ENCODE data around the gene SOCS3.
A peak's percentile ranks its signal among the peaks of the same experiment; 100 is the strongest.

SOCS3 gene

DNA sequence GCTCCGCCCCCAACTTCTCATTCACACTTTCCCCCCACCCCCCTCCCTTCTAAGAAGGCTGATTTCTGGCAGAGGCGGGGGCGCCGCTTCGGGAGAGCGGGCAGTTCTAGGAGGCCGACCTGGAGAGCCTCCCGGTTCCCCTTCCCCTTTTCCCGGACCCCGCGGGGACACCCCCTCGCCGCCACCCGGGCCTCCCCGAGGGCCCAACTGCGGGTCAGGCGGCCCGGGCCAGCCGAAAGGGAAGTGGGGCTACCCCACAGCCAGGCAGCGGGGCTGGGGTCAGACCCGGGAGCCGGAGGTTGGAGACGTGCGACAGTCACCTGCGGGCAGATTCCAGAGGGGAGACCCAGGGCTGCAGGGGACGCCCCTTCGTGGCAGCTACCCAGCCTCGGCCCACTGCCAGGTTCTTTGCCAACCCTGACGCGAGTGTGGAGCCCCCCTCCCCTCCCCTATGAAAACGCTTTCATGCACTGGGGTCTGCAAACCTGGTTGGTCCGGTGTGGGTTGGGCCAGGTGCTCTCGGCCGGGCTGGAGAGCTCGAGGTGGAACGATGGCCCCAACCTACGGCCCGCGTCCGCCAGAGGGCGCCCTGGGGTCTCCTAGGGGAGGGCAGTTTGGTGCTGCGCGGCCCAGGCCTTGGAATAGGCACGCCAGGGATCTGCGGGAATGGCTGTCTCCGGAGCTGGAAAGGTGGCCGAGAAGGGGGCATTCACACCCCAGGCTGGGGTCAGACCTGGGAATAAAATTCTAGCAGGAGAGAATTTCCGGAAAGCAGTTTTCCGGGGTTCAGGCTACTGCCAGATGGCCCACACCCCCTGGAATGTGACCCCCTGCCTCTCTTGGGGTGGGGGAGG, 721 bp upstream of the SOCS3 start (continued):
- TF ChIP-seq ZNF555 (tag by site-specific recombination; conservative IDR thresholded peaks at IDR 0.05): no peak
- TF ChIP-seq ZNF140 (tag by site-specific recombination; IDR thresholded peaks at IDR 0.05): no peak
- TF ChIP-seq ZNF16 (tag by site-specific recombination; IDR thresholded peaks at IDR 0.05; ENCODE audit: low read depth): no peak
- TF ChIP-seq ZNF426 (tag by site-specific recombination; IDR thresholded peaks at IDR 0.05): no peak
- no peak for TF ChIP-seq GFI1B (tag by site-specific recombination; IDR thresholded peaks at IDR 0.05)
- TF ChIP-seq ZSCAN23 (tag by site-specific recombination; IDR thresholded peaks at IDR 0.05): no peak
- no peak for TF ChIP-seq ZBTB1 (tag by site-specific recombination; IDR thresholded peaks at IDR 0.05)
- no peak for TF ChIP-seq ZBTB6 (tag by site-specific recombination; IDR thresholded peaks at IDR 0.05)
- no peak for TF ChIP-seq ZNF292 (tag by site-specific recombination; IDR thresholded peaks at IDR 0.05; ENCODE audit: borderline replicate concordance, low read depth)
- TF ChIP-seq ZBTB8A (tag by site-specific recombination; IDR thresholded peaks at IDR 0.05): peak; percentile 47; the same call in 1 of the 2 replicates
- no peak for TF ChIP-seq ZNF677 (tag by site-specific recombination; IDR thresholded peaks at IDR 0.05)
- TF ChIP-seq SP3 (tag by site-specific recombination; IDR thresholded peaks at IDR 0.05): peak; percentile 48
- no peak for TF ChIP-seq ZNF223 (tag by site-specific recombination; IDR thresholded peaks at IDR 0.05)
- TF ChIP-seq ZNF112 (tag by site-specific recombination; IDR thresholded peaks at IDR 0.05): no peak
- no peak for TF ChIP-seq ZNF138 (tag by site-specific recombination; IDR thresholded peaks at IDR 0.05; ENCODE audit: borderline replicate concordance)
- TF ChIP-seq GLI2 (tag by site-specific recombination; IDR thresholded peaks at IDR 0.05; ENCODE audit: borderline replicate concordance, low read depth): no peak
- TF ChIP-seq ZBTB20 (tag by site-specific recombination; IDR thresholded peaks at IDR 0.05): peak; percentile 49; the same call in 1 of the 2 replicates
- no peak; the same call in 1 of the 2 replicates for TF ChIP-seq ZNF501 (tag by site-specific recombination; IDR thresholded peaks at IDR 0.05)
- TF ChIP-seq ZNF221 (tag by site-specific recombination; IDR thresholded peaks at IDR 0.05; ENCODE audit: borderline replicate concordance): no peak
- TF ChIP-seq ZNF600 (tag by site-specific recombination; IDR thresholded peaks at IDR 0.05): peak; percentile 77; the same call in 1 of the 2 replicates
- TF ChIP-seq ZNF561 (tag by site-specific recombination; IDR thresholded peaks at IDR 0.05; ENCODE audit: borderline replicate concordance): 0 out of 2 replicates have a peak, but pooled peaks have one; percentile 21
- no peak for TF ChIP-seq ZNF530 (tag by site-specific recombination; IDR thresholded peaks at IDR 0.05; ENCODE audit: low read depth)
- no peak for TF ChIP-seq ZNF48 (tag by site-specific recombination; IDR thresholded peaks at IDR 0.05)
- no peak for TF ChIP-seq GLI4 (tag by site-specific recombination; IDR thresholded peaks at IDR 0.05)
- TF ChIP-seq KLF16 (tag by site-specific recombination; IDR thresholded peaks at IDR 0.05): no peak; the same call in 1 of the 2 replicates
- no peak for TF ChIP-seq ZNF366 (tag by site-specific recombination; conservative IDR thresholded peaks at IDR 0.05)
- TF ChIP-seq, protein P1, sequence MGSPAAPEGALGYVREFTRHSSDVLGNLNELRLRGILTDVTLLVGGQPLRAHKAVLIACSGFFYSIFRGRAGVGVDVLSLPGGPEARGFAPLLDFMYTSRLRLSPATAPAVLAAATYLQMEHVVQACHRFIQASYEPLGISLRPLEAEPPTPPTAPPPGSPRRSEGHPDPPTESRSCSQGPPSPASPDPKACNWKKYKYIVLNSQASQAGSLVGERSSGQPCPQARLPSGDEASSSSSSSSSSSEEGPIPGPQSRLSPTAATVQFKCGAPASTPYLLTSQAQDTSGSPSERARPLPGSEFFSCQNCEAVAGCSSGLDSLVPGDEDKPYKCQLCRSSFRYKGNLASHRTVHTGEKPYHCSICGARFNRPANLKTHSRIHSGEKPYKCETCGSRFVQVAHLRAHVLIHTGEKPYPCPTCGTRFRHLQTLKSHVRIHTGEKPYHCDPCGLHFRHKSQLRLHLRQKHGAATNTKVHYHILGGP (tag by site-specific recombination; IDR thresholded peaks at IDR 0.05): no peak
- no peak for TF ChIP-seq ZNF37A (tag by site-specific recombination; IDR thresholded peaks at IDR 0.05)
- TF ChIP-seq ZNF830 (tag by site-specific recombination; IDR thresholded peaks at IDR 0.05; ENCODE audit: low read depth): no peak
- no peak for TF ChIP-seq ZNF707 (tag by site-specific recombination; IDR thresholded peaks at IDR 0.05)
- no peak for TF ChIP-seq ZNF558 (tag by site-specific recombination; IDR thresholded peaks at IDR 0.05)
- TF ChIP-seq ZNF621 (tag by site-specific recombination; IDR thresholded peaks at IDR 0.05): no peak
- no peak for TF ChIP-seq ZNF350 (tag by site-specific recombination; IDR thresholded peaks at IDR 0.05)
- TF ChIP-seq, protein P2, sequence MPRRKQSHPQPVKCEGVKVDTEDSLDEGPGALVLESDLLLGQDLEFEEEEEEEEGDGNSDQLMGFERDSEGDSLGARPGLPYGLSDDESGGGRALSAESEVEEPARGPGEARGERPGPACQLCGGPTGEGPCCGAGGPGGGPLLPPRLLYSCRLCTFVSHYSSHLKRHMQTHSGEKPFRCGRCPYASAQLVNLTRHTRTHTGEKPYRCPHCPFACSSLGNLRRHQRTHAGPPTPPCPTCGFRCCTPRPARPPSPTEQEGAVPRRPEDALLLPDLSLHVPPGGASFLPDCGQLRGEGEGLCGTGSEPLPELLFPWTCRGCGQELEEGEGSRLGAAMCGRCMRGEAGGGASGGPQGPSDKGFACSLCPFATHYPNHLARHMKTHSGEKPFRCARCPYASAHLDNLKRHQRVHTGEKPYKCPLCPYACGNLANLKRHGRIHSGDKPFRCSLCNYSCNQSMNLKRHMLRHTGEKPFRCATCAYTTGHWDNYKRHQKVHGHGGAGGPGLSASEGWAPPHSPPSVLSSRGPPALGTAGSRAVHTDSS (tag by site-specific recombination; IDR thresholded peaks at IDR 0.05): no peak
- no peak for TF ChIP-seq ZNF624 (tag by site-specific recombination; IDR thresholded peaks at IDR 0.05)
- TF ChIP-seq ZNF585B (tag by site-specific recombination; IDR thresholded peaks at IDR 0.05): no peak
- TF ChIP-seq ZNF341 (tag by site-specific recombination; IDR thresholded peaks at IDR 0.05; ENCODE audit: low read depth): peak; percentile 24
- TF ChIP-seq ZSCAN5A (tag by site-specific recombination; IDR thresholded peaks at IDR 0.05): no peak
